SK-N-SH (cell line): ENCODE measurements around the gene TAF4. TPM values are rescaled to one million over a fixed set of nuclear protein-coding genes. Genes with fewer than 3 reads are reported as not detected.

Experiments
- CTCF ChIA-PET: fragments of 300-600, 350-600 bp; formaldehyde crosslinking; extraction: SDS; loops from one replicate; lab custom pipeline; 2021; lab: Yijun Ruan, JAX
- POLR2A ChIA-PET: fragments of 350-600 bp; sonication (Branson Sonifier 250); formaldehyde crosslinking; extraction: SDS; loops from one replicate; lab custom pipeline; 2020; ENCODE audit warnings: antibody characterized with exemption, inconsistent platforms; lab: Yijun Ruan, JAX
- DNase-seq: peaks from one replicate; pipeline ENCODE4 v3.0.0; 2012
- H2AFZ ChIP-seq: fragments of 200-600 bp; sonication (generic); 2 replicates; pipeline ENCODE4 v1.8.1; 2016; ENCODE audit warnings: antibody characterized with exemption, mild to moderate bottlenecking, low read depth
- H3F3A ChIP-seq: fragments of 200-600 bp; sonication (generic); replicated peaks from 2 replicates; pipeline ENCODE3; 2016; ENCODE audit warnings: antibody characterized with exemption, mild to moderate bottlenecking; ENCODE audit not compliant: insufficient read depth
- H3K27ac ChIP-seq, 2 experiments: fragments of 200-500 bp in 1 of 2; fragments of 200-600 bp in 1 of 2; sonication (Bioruptor generic) in 1 of 2; sonication (generic), shearing (Covaris generic) in 1 of 2; 2 replicates each; pipeline versions ENCODE4 v1.5.1 to v1.6.1; 2014 to 2016; ENCODE audit warnings: low read depth in 2 of 2, inconsistent platforms in 1 of 2, low read length in 1 of 2, mild to moderate bottlenecking in 1 of 2, mixed read lengths in 1 of 2
- H3K27me3 ChIP-seq: fragments of 200-600 bp; sonication (generic), shearing (Covaris generic); 2 replicates; pipeline ENCODE4 v1.6.1; 2016; ENCODE audit warnings: mixed run types; ENCODE audit not compliant: insufficient read depth
- H3K36me3 ChIP-seq, 2 experiments: fragments of 200-500 bp in 1 of 2; fragments of 200-600 bp in 1 of 2; sonication (Bioruptor generic) in 1 of 2; sonication (generic) in 1 of 2; replicated peaks in 1 of 2; 2 replicates each; pipeline versions ENCODE3 to v1.5.1; 2014 to 2016; ENCODE audit warnings: low read length in 1 of 2, mild to moderate bottlenecking in 1 of 2; ENCODE audit not compliant: insufficient read depth in 2 of 2, control insufficient read depth in 1 of 2
- H3K4me1 ChIP-seq, 2 experiments: fragments of 200-500 bp in 1 of 2; fragments of 200-600 bp in 1 of 2; sonication (Bioruptor generic) in 1 of 2; sonication (generic), shearing (Covaris generic) in 1 of 2; 2 replicates each; pipeline versions ENCODE4 v1.5.1 to v1.6.1; 2014 to 2016; ENCODE audit warnings: low read depth in 1 of 2, low read length in 1 of 2, mixed run types in 1 of 2; ENCODE audit not compliant: insufficient read depth in 2 of 2, control insufficient read depth in 1 of 2
- H3K4me2 ChIP-seq: fragments of 200-600 bp; sonication (generic), shearing (Covaris generic); 2 replicates; pipeline ENCODE4 v1.6.1; 2017; ENCODE audit warnings: mixed run types
- H3K4me3 ChIP-seq, 2 experiments: fragments of 200-500 bp in 1 of 2; fragments of 200-600 bp in 1 of 2; sonication (Bioruptor generic) in 1 of 2; sonication (generic), shearing (Covaris generic) in 1 of 2; 2 replicates each; pipeline versions ENCODE4 v1.5.1 to v1.8.1; 2014 to 2016; ENCODE audit warnings: low read depth in 2 of 2, inconsistent platforms in 1 of 2, low read length in 1 of 2, mild to moderate bottlenecking in 1 of 2, mixed read lengths in 1 of 2, moderate library complexity in 1 of 2
- H3K79me2 ChIP-seq: fragments of 200-600 bp; sonication (generic); 2 replicates; pipeline ENCODE4 v1.8.1; 2017; ENCODE audit warnings: mild to moderate bottlenecking; ENCODE audit not compliant: insufficient read depth
- H3K9ac ChIP-seq: fragments of 200-600 bp; sonication (generic); 2 replicates; pipeline ENCODE4 v1.6.1; 2017; ENCODE audit warnings: mixed run types
- H3K9me2 ChIP-seq: fragments of 200-600 bp; sonication (generic); 2 replicates; pipeline ENCODE4 v1.6.1; 2017; ENCODE audit warnings: mixed run types
- H3K9me3 ChIP-seq: fragments of 200-600 bp; sonication (generic); 2 replicates; pipeline ENCODE4 v1.6.1; 2017; ENCODE audit warnings: mixed run types, mild to moderate bottlenecking, moderate library complexity
- H4K20me1 ChIP-seq: fragments of 200-600 bp; sonication (generic); 2 replicates; pipeline ENCODE4 v1.6.1; 2017; ENCODE audit warnings: mild to moderate bottlenecking, mixed run types; ENCODE audit not compliant: insufficient read depth
- CTCF ChIP-seq: fragments of 200-600 bp; sonication (generic); IDR thresholded peaks from 2 replicates; pipeline ENCODE4 v1.6.1; 2017; ENCODE audit warnings: antibody characterized with exemption, mild to moderate bottlenecking, moderate library complexity
- IRF3 ChIP-seq: fragments of 150-350 bp; IDR thresholded peaks from 2 replicates; pipeline ENCODE4 v1.6.1; 2016; ENCODE audit warnings: mild to moderate bottlenecking, low read depth, low read length
- MAX ChIP-seq: IDR thresholded peaks from 2 replicates; pipeline ENCODE4 v1.4.0; 2012; ENCODE audit warnings: low read depth
- NFIC ChIP-seq: IDR thresholded peaks from 2 replicates; pipeline ENCODE4 v1.4.0; 2012; ENCODE audit warnings: borderline replicate concordance
- NRF1 ChIP-seq: IDR thresholded peaks from 2 replicates; pipeline ENCODE4 v1.6.1; 2012; ENCODE audit warnings: low read depth, mild to moderate bottlenecking, low read length
- PBX3 ChIP-seq: IDR thresholded peaks from 2 replicates; pipeline ENCODE4; 2012
- RCOR1 ChIP-seq: fragments of 150-350 bp; IDR thresholded peaks from 2 replicates; pipeline ENCODE4 v1.6.1; 2017; ENCODE audit warnings: antibody characterized with exemption, low read length
- RFX5 ChIP-seq: IDR thresholded peaks from 2 replicates; pipeline ENCODE4 v1.6.1; 2012; ENCODE audit warnings: mild to moderate bottlenecking, improper control_type of control experiment, low read length
- SMC3 ChIP-seq: IDR thresholded peaks from 2 replicates; pipeline ENCODE4 v1.6.1; 2012; ENCODE audit warnings: low read depth, low read length, improper control_type of control experiment
- TAF1 ChIP-seq: IDR thresholded peaks from 2 replicates; pipeline ENCODE4 v1.6.1; 2012; ENCODE audit warnings: low read depth, mild to moderate bottlenecking, low read length, moderate library complexity, borderline replicate concordance
- TCF12 ChIP-seq: IDR thresholded peaks from 2 replicates; pipeline ENCODE4 v1.4.0; 2012
- ZBTB33 ChIP-seq: IDR thresholded peaks from 2 replicates; pipeline ENCODE4 v1.4.0; 2012; ENCODE audit warnings: low read depth, borderline replicate concordance
- WGBS: methylation state at CpG from one replicate; pipeline ENCODE4 v1.1.6; 2017; ENCODE audit warnings: low lambda C conversion rate; 5-methylcytosine and 5-hydroxymethylcytosine counted together
- polyA plus RNA-seq, 3 experiments: library from polyadenylated mRNA; depleted of rRNA; stranded (reverse); fragments of >200 nt; gene quantifications; 2 replicates each; pipeline ENCODE4 v1.2.3, GENCODE V29; 2012

The TAF4 gene
- polyA plus RNA-seq, 1 of the 3 experiments (the other 2 are of a cell fraction): 4.8 TPM

DNA sequence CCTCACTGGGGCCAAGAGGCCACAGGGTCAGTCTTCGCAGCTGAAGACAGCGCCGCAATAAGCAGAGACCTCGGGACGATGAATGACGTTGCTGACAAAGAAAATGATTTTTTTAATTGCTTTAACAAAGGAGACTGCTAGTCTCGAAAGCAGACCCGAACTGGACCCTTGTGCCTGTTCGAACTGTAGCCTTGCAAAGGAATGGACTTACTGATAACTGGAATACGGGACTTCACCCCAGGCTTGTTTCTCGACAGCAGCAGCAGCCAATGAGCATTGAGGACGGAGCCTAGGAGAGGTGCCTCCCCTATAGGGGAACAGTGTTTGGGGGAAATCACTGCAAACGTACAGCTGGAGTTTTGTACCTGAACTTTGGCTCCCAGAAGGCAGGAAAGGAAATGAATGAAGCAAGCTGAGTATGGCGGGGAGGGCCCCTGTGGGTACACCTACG lies 1.3 kb upstream of the TAF4 start:
- H3K36me3 ChIP-seq: peaks cover 0 to 3% of the 10 kb centered on the region in 2 experiments
- no peak for TF ChIP-seq TAF1
- no peak for TF ChIP-seq SMC3
- TF ChIP-seq IRF3: no peak
- TF ChIP-seq RFX5: no peak
- TF ChIP-seq CTCF: no peak
- no peak for TF ChIP-seq TCF12
- no peak for TF ChIP-seq PBX3
- TF ChIP-seq ZBTB33: no peak
- no peak for TF ChIP-seq MAX
- TF ChIP-seq NFIC: no peak
- no peak for TF ChIP-seq RCOR1
- TF ChIP-seq NRF1: no peak
- TF ChIP-seq, all 33 proteins: peak for 0
- no peak for DNase-seq
- H3K27ac ChIP-seq: peak overlapping the region; percentile 58 to 88; a peak in 3 of 4 replicates
- peaks cover 25% of the 10 kb centered on the region for H4K20me1 ChIP-seq
- peak overlapping the region; percentile 98 for H2AFZ ChIP-seq
- peak overlapping the region; percentile 65 to 77 for H3K4me3 ChIP-seq
- H3K4me1 ChIP-seq: peaks cover 20 to 30% of the 10 kb centered on the region in 2 experiments; a peak in 3 of 4 replicates
- ChIA-PET CTCF (interaction anchor here (0.9 to 2.0 kb wide), 5 partner anchors 13 to 56 kb away, joined by 3 to 17 read pairs (median 5); no protein-coding TSS in a partner anchor), POLR2A (interaction anchor here (0.6 to 2.8 kb wide), 11 partner anchors 23 to 184 kb away, joined by 3 to 41 read pairs (median 5); partner anchors contain the start of genes LSM14B, PSMA7 and SS18L1)
- peaks cover 6% of the 10 kb centered on the region for H3F3A ChIP-seq
- no peaks in the 10 kb centered on the region for H3K9me3 ChIP-seq
- no peaks in the 10 kb centered on the region for H3K9me2 ChIP-seq
- H3K79me2 ChIP-seq: peaks cover 24% of the 10 kb centered on the region
- H3K9ac ChIP-seq: peak overlapping the region; percentile 78; the same call in 1 of the 2 replicates
- WGBS: 70% methylated on average over 15 of the region's 15 CpGs
- H3K27me3 ChIP-seq: no peaks in the 10 kb centered on the region
- peak overlapping the region; percentile 94 for H3K4me2 ChIP-seq
